Measurements from ENCODE around the gene BIN2.

Gene BIN2

DNA sequence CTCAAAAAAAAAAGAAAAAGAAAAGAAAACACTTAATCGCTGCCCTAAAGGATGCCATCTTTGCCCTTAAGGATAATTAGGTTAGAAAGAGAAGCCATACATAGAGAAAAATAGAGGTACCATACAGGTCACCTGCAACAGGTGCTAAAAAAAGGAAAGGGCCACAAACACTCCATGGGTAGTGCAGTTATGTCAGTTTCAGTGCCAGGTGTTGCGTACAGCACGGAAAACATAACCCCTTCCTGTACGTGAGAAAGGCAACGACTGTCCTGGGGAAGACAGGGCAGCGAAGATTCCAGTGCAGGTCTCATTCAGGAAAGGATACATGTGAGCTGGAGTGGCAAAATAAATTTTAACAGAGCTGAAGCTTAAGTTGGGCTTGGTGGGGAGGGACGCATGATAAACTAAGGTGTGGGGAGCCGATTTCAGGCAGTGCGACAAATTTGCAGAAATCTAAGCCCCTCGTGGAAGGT lies 85.9 kb downstream of the BIN2 start:
- Histone ChIP-seq H3K4me2 (ENCODE audit: low read length) (peak overlapping the region; percentile 87), H3K79me2 (ENCODE audit: control insufficient read depth, low read length) (peaks cover 26% of the 10 kb centered on the region), H3K9me3 (ENCODE audit: control insufficient read depth, insufficient read depth, low read length) (no peaks in the 10 kb centered on the region), H3K27me3 (ENCODE audit: control insufficient read depth, low read length) (no peaks in the 10 kb centered on the region), H3K4me1 (ENCODE audit: control insufficient read depth, low read length) (peaks cover 15% of the 10 kb centered on the region), H4K20me1 (ENCODE audit: control insufficient read depth, insufficient read depth, low read depth, low read length) (no peaks in the 10 kb centered on the region), H3K36me3 (ENCODE audit: control insufficient read depth, low read length) (peaks cover 36% of the 10 kb centered on the region), H3K4me3 (ENCODE audit: low read length) (peak overlapping the region; percentile 97), H3K27ac (ENCODE audit: low read depth, low read length) (peak overlapping the region; percentile 95; the same call in 1 of the 2 replicates), H3K9me2 (replicated peaks; ENCODE audit: control insufficient read depth, low read length) (no peaks in the 10 kb centered on the region), H3F3A (ENCODE audit: control insufficient read depth, insufficient read depth) (peaks cover 2% of the 10 kb centered on the region; the same call in 1 of the 2 replicates)
- TF ChIP-seq, protein P1, sequence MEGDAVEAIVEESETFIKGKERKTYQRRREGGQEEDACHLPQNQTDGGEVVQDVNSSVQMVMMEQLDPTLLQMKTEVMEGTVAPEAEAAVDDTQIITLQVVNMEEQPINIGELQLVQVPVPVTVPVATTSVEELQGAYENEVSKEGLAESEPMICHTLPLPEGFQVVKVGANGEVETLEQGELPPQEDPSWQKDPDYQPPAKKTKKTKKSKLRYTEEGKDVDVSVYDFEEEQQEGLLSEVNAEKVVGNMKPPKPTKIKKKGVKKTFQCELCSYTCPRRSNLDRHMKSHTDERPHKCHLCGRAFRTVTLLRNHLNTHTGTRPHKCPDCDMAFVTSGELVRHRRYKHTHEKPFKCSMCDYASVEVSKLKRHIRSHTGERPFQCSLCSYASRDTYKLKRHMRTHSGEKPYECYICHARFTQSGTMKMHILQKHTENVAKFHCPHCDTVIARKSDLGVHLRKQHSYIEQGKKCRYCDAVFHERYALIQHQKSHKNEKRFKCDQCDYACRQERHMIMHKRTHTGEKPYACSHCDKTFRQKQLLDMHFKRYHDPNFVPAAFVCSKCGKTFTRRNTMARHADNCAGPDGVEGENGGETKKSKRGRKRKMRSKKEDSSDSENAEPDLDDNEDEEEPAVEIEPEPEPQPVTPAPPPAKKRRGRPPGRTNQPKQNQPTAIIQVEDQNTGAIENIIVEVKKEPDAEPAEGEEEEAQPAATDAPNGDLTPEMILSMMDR (IDR thresholded peaks at IDR 0.05; ENCODE audit: low read depth, low read length, poor library complexity, severe bottlenecking), result peak; percentile 39
- TF ChIP-seq EZH2phosphoT487 (IDR thresholded peaks at IDR 0.05; ENCODE audit: borderline replicate concordance, low read length), result no peak

- TF ChIP-seq, protein P1 (IDR thresholded peaks at IDR 0.05; ENCODE audit: low read depth, low read length, poor library complexity, severe bottlenecking), result no peak
- TF ChIP-seq EZH2phosphoT487 (IDR thresholded peaks at IDR 0.05; ENCODE audit: borderline replicate concordance, low read length), result no peak
- H4K20me1 ChIP-seq (ENCODE audit: control insufficient read depth, insufficient read depth, low read depth, low read length), result no peaks in the 10 kb centered on the region
- no peak overlapping the region for H3K27ac ChIP-seq (ENCODE audit: low read depth, low read length)
- no peak overlapping the region for H3K4me2 ChIP-seq (ENCODE audit: low read length)
- H3F3A ChIP-seq (ENCODE audit: control insufficient read depth, insufficient read depth), result no peaks in the 10 kb centered on the region
- H3K4me1 ChIP-seq (ENCODE audit: control insufficient read depth, low read length), result peaks cover 6% of the 10 kb centered on the region
- no peaks in the 10 kb centered on the region for H3K27me3 ChIP-seq (ENCODE audit: control insufficient read depth, low read length)
- H3K79me2 ChIP-seq (ENCODE audit: control insufficient read depth, low read length), result peaks cover 8% of the 10 kb centered on the region
- H3K4me3 ChIP-seq (ENCODE audit: low read length), result no peak overlapping the region
- H3K9me2 ChIP-seq (replicated peaks; ENCODE audit: control insufficient read depth, low read length), result no peaks in the 10 kb centered on the region
- H3K9me3 ChIP-seq (ENCODE audit: control insufficient read depth, insufficient read depth, low read length), result no peaks in the 10 kb centered on the region
- H3K36me3 ChIP-seq (ENCODE audit: control insufficient read depth, low read length), result peaks cover 3% of the 10 kb centered on the region
These were observed 89.4 kb downstream of the BIN2 start for GRCh38 chr12:51234530-51234929.

GRCh38 chr12:51232642-51233041 lies 91.3 kb downstream of the BIN2 start:
- no peak overlapping the region for H3K4me2 ChIP-seq (ENCODE audit: low read length)

More at GRCh38 chr12:51232642-51233041, 91.3 kb downstream of the BIN2 start:
- TF ChIP-seq, protein P1 (IDR thresholded peaks at IDR 0.05; ENCODE audit: low read depth, low read length, poor library complexity, severe bottlenecking), result no peak
- no peak for TF ChIP-seq EZH2phosphoT487 (IDR thresholded peaks at IDR 0.05; ENCODE audit: borderline replicate concordance, low read length)
- H3K9me3 ChIP-seq (ENCODE audit: control insufficient read depth, insufficient read depth, low read length), result no peaks in the 10 kb centered on the region
- no peaks in the 10 kb centered on the region for H3K79me2 ChIP-seq (ENCODE audit: control insufficient read depth, low read length)
- H3K36me3 ChIP-seq (ENCODE audit: control insufficient read depth, low read length), result no peaks in the 10 kb centered on the region
- no peak overlapping the region for H3K27ac ChIP-seq (ENCODE audit: low read depth, low read length)
- no peaks in the 10 kb centered on the region for H3K4me1 ChIP-seq (ENCODE audit: control insufficient read depth, low read length)
- no peaks in the 10 kb centered on the region for H3K9me2 ChIP-seq (replicated peaks; ENCODE audit: control insufficient read depth, low read length)
- H4K20me1 ChIP-seq (ENCODE audit: control insufficient read depth, insufficient read depth, low read depth, low read length), result no peaks in the 10 kb centered on the region
- H3F3A ChIP-seq (ENCODE audit: control insufficient read depth, insufficient read depth), result no peaks in the 10 kb centered on the region
- no peak overlapping the region for H3K4me3 ChIP-seq (ENCODE audit: low read length)
- no peaks in the 10 kb centered on the region for H3K27me3 ChIP-seq (ENCODE audit: control insufficient read depth, low read length)
